SK-N-SH (cell line): ENCODE data around the gene GADL1. TPM values are rescaled to one million over a fixed set of nuclear protein-coding genes. Genes with fewer than 3 reads are reported as not detected.
A peak's percentile ranks its signal among the peaks of the same experiment; 100 is the strongest.

Source experiments
- CTCF ChIA-PET: fragments of 300-600, 350-600 bp; formaldehyde crosslinking; extraction: SDS; loops from one replicate; lab custom pipeline; 2021; lab: Yijun Ruan, JAX
- POLR2A ChIA-PET: fragments of 350-600 bp; sonication (Branson Sonifier 250); formaldehyde crosslinking; extraction: SDS; loops from one replicate; lab custom pipeline; 2020; ENCODE audit warnings: antibody characterized with exemption, inconsistent platforms; lab: Yijun Ruan, JAX
- DNase-seq: peaks from one replicate; pipeline ENCODE4 v3.0.0; 2012
- H2AFZ ChIP-seq: fragments of 200-600 bp; sonication (generic); 2 replicates; pipeline ENCODE4 v1.8.1; 2016; ENCODE audit warnings: antibody characterized with exemption, mild to moderate bottlenecking, low read depth
- H3F3A ChIP-seq: fragments of 200-600 bp; sonication (generic); replicated peaks from 2 replicates; pipeline ENCODE3; 2016; ENCODE audit warnings: antibody characterized with exemption, mild to moderate bottlenecking; ENCODE audit not compliant: insufficient read depth
- H3K27ac ChIP-seq, 2 experiments: fragments of 200-500 bp in 1 of 2; fragments of 200-600 bp in 1 of 2; sonication (Bioruptor generic) in 1 of 2; sonication (generic), shearing (Covaris generic) in 1 of 2; 2 replicates each; pipeline versions ENCODE4 v1.5.1 to v1.6.1; 2014 to 2016; ENCODE audit warnings: low read depth in 2 of 2, inconsistent platforms in 1 of 2, low read length in 1 of 2, mild to moderate bottlenecking in 1 of 2, mixed read lengths in 1 of 2
- H3K27me3 ChIP-seq: fragments of 200-600 bp; sonication (generic), shearing (Covaris generic); 2 replicates; pipeline ENCODE4 v1.6.1; 2016; ENCODE audit warnings: mixed run types; ENCODE audit not compliant: insufficient read depth
- H3K36me3 ChIP-seq, 2 experiments: fragments of 200-500 bp in 1 of 2; fragments of 200-600 bp in 1 of 2; sonication (Bioruptor generic) in 1 of 2; sonication (generic) in 1 of 2; replicated peaks in 1 of 2; 2 replicates each; pipeline versions ENCODE3 to v1.5.1; 2014 to 2016; ENCODE audit warnings: low read length in 1 of 2, mild to moderate bottlenecking in 1 of 2; ENCODE audit not compliant: insufficient read depth in 2 of 2, control insufficient read depth in 1 of 2
- H3K4me1 ChIP-seq, 2 experiments: fragments of 200-500 bp in 1 of 2; fragments of 200-600 bp in 1 of 2; sonication (Bioruptor generic) in 1 of 2; sonication (generic), shearing (Covaris generic) in 1 of 2; 2 replicates each; pipeline versions ENCODE4 v1.5.1 to v1.6.1; 2014 to 2016; ENCODE audit warnings: low read depth in 1 of 2, low read length in 1 of 2, mixed run types in 1 of 2; ENCODE audit not compliant: insufficient read depth in 2 of 2, control insufficient read depth in 1 of 2
- H3K4me2 ChIP-seq: fragments of 200-600 bp; sonication (generic), shearing (Covaris generic); 2 replicates; pipeline ENCODE4 v1.6.1; 2017; ENCODE audit warnings: mixed run types
- H3K4me3 ChIP-seq, 2 experiments: fragments of 200-500 bp in 1 of 2; fragments of 200-600 bp in 1 of 2; sonication (Bioruptor generic) in 1 of 2; sonication (generic), shearing (Covaris generic) in 1 of 2; 2 replicates each; pipeline versions ENCODE4 v1.5.1 to v1.8.1; 2014 to 2016; ENCODE audit warnings: low read depth in 2 of 2, inconsistent platforms in 1 of 2, low read length in 1 of 2, mild to moderate bottlenecking in 1 of 2, mixed read lengths in 1 of 2, moderate library complexity in 1 of 2
- H3K79me2 ChIP-seq: fragments of 200-600 bp; sonication (generic); 2 replicates; pipeline ENCODE4 v1.8.1; 2017; ENCODE audit warnings: mild to moderate bottlenecking; ENCODE audit not compliant: insufficient read depth
- H3K9ac ChIP-seq: fragments of 200-600 bp; sonication (generic); 2 replicates; pipeline ENCODE4 v1.6.1; 2017; ENCODE audit warnings: mixed run types
- H3K9me2 ChIP-seq: fragments of 200-600 bp; sonication (generic); 2 replicates; pipeline ENCODE4 v1.6.1; 2017; ENCODE audit warnings: mixed run types
- H3K9me3 ChIP-seq: fragments of 200-600 bp; sonication (generic); 2 replicates; pipeline ENCODE4 v1.6.1; 2017; ENCODE audit warnings: mixed run types, mild to moderate bottlenecking, moderate library complexity
- H4K20me1 ChIP-seq: fragments of 200-600 bp; sonication (generic); 2 replicates; pipeline ENCODE4 v1.6.1; 2017; ENCODE audit warnings: mild to moderate bottlenecking, mixed run types; ENCODE audit not compliant: insufficient read depth
- EZH2phosphoT487 ChIP-seq: fragments of 200-600 bp; sonication (generic); IDR thresholded peaks from 2 replicates; pipeline ENCODE4 v1.6.1; 2017; ENCODE audit warnings: low read depth, mixed run types, mild to moderate bottlenecking, antibody characterized with exemption, moderate library complexity, borderline replicate concordance
- FOSL2 ChIP-seq: IDR thresholded peaks from 2 replicates; pipeline ENCODE4 v1.4.0; 2012; ENCODE audit warnings: low read depth, mild to moderate bottlenecking, moderate library complexity, borderline replicate concordance
- GABPA ChIP-seq: IDR thresholded peaks from 2 replicates; pipeline ENCODE4 v1.4.0; 2012; ENCODE audit warnings: low read depth, mild to moderate bottlenecking
- JUND ChIP-seq: IDR thresholded peaks from 2 replicates; pipeline ENCODE4 v1.4.0; 2012
- MEF2A ChIP-seq: IDR thresholded peaks from 2 replicates; pipeline ENCODE4 v1.4.0; 2012; ENCODE audit warnings: low read depth, borderline replicate concordance
- MXI1 ChIP-seq: IDR thresholded peaks from 2 replicates; pipeline ENCODE4 v1.6.1; 2012; ENCODE audit warnings: mild to moderate bottlenecking, low read depth, low read length, improper control_type of control experiment
- NRF1 ChIP-seq: IDR thresholded peaks from 2 replicates; pipeline ENCODE4 v1.6.1; 2012; ENCODE audit warnings: low read depth, mild to moderate bottlenecking, low read length
- POLR2AphosphoS5 ChIP-seq: IDR thresholded peaks from 2 replicates; pipeline ENCODE4 v1.6.1; 2012; ENCODE audit warnings: low read depth, low read length
- RCOR1 ChIP-seq: fragments of 150-350 bp; IDR thresholded peaks from 2 replicates; pipeline ENCODE4 v1.6.1; 2017; ENCODE audit warnings: antibody characterized with exemption, low read length
- RXRA ChIP-seq: IDR thresholded peaks from 2 replicates; pipeline ENCODE4 v1.4.0; 2012; ENCODE audit warnings: low read depth, mild to moderate bottlenecking, borderline replicate concordance
- SIN3A ChIP-seq: IDR thresholded peaks from 2 replicates; pipeline ENCODE4 v1.6.1; 2012; ENCODE audit warnings: low read depth, mild to moderate bottlenecking, low read length, moderate library complexity, borderline replicate concordance
- TAF1 ChIP-seq: IDR thresholded peaks from 2 replicates; pipeline ENCODE4 v1.6.1; 2012; ENCODE audit warnings: low read depth, mild to moderate bottlenecking, low read length, moderate library complexity, borderline replicate concordance
- TCF12 ChIP-seq: IDR thresholded peaks from 2 replicates; pipeline ENCODE4 v1.4.0; 2012
- YY1 ChIP-seq: IDR thresholded peaks from 2 replicates; pipeline ENCODE4 v1.4.0; 2012; ENCODE audit warnings: low read depth, mild to moderate bottlenecking
- WGBS: methylation state at CpG from one replicate; pipeline ENCODE4 v1.1.6; 2017; ENCODE audit warnings: low lambda C conversion rate; 5-methylcytosine and 5-hydroxymethylcytosine counted together
- polyA plus RNA-seq, 3 experiments: library from polyadenylated mRNA; depleted of rRNA; stranded (reverse); fragments of >200 nt; gene quantifications; 2 replicates each; pipeline ENCODE4 v1.2.3, GENCODE V29; 2012

Gene GADL1
- polyA plus RNA-seq, 1 of the 3 experiments (the other 2 are of a cell fraction), result not detected

- ChIA-PET CTCF (interaction anchor here (1.1 to 1.2 kb wide), 2 partner anchors 11 to 12 kb away, joined by 3 to 4 read pairs; no protein-coding TSS in a partner anchor), POLR2A (no interaction called here)
Measured at GRCh38 chr3:30723211-30723610, 171.2 kb downstream of the GADL1 start.

GRCh38 chr3:30721314-30721634 lies 173.2 kb downstream of the GADL1 start:
- Histone ChIP-seq H3K4me2 (peak overlapping the region; percentile 53), H2AFZ (no peak overlapping the region), H3K79me2 (no peaks in the 10 kb centered on the region), H3K4me3 (no peak overlapping the region), H3K27me3 (no peaks in the 10 kb centered on the region), H3K27ac (no peak overlapping the region), H3K9ac (no peak overlapping the region), H3K9me2 (no peaks in the 10 kb centered on the region), H3K9me3 (no peaks in the 10 kb centered on the region), H3K4me1 (peaks cover 0 to 11% of the 10 kb centered on the region in 2 experiments; a peak in 1 of 4 replicates), H4K20me1 (no peaks in the 10 kb centered on the region), H3K36me3 (no peaks in the 10 kb centered on the region), H3F3A (no peaks in the 10 kb centered on the region)
- no peak for DNase-seq
- 71% methylated on average over 2 of the region's 2 CpGs for WGBS
- ChIA-PET CTCF (interaction anchor here (0.7 kb wide), 1 partner anchor 9 kb away, joined by 3 read pairs; no protein-coding TSS in a partner anchor), POLR2A (no interaction called here)
- TF ChIP-seq RXRA (no peak), NRF1 (no peak), FOSL2 (no peak), TCF12 (no peak), TAF1 (no peak), JUND (no peak), GABPA (no peak), MEF2A (no peak), EZH2phosphoT487 (no peak), MXI1 (no peak), SIN3A (no peak)

More at GRCh38 chr3:30723211-30723610, 171.2 kb downstream of the GADL1 start:
- TF ChIP-seq POLR2AphosphoS5, result no peak
- no peak for TF ChIP-seq YY1
- no peak for TF ChIP-seq RCOR1
- Histone ChIP-seq H3K27ac (no peak overlapping the region), H2AFZ (no peak overlapping the region), H3K4me2 (no peak overlapping the region), H3K9ac (no peak overlapping the region), H3K27me3 (no peaks in the 10 kb centered on the region), H3K36me3 (no peaks in the 10 kb centered on the region), H3K9me2 (no peaks in the 10 kb centered on the region), H3K79me2 (no peaks in the 10 kb centered on the region), H3K4me3 (no peak overlapping the region), H3F3A (no peaks in the 10 kb centered on the region), H3K9me3 (no peaks in the 10 kb centered on the region), H3K4me1 (peaks cover 0 to 11% of the 10 kb centered on the region in 2 experiments; a peak in 1 of 4 replicates), H4K20me1 (no peaks in the 10 kb centered on the region)
- WGBS, result 30% methylated on average over 1 of the region's 1 CpG
- no peak for DNase-seq
